Measurements from ENCODE around the gene BICD1. TPM values are rescaled to one million over a fixed set of nuclear protein-coding genes. Genes with fewer than 3 reads are reported as not detected.

Gene BICD1
- total and polyA plus RNA-seq, 2 experiments from 2014 or later = 59.3 to 83.6 TPM

GRCh38 chr12:32257695-32258496 is 151.2 kb downstream of the BICD1 start:
- Histone ChIP-seq H3K4me1 (ENCODE audit: insufficient read depth) (peaks cover 10% of the 10 kb centered on the region), H3K9me2 (ENCODE audit: insufficient read depth) (no peaks in the 10 kb centered on the region), H3K27me3 (ENCODE audit: insufficient read depth) (no peaks in the 10 kb centered on the region), H2AFZ (no peak overlapping the region), H3K4me2 (no peak overlapping the region), H3K27ac (ENCODE audit: low read depth) (no peak overlapping the region), H3F3A (replicated peaks; ENCODE audit: low read depth) (peaks cover 3% of the 10 kb centered on the region; the same call in 1 of the 2 replicates), H3K36me3 (ENCODE audit: insufficient read depth) (no peaks in the 10 kb centered on the region), H4K20me1 (replicated peaks; ENCODE audit: insufficient read depth) (no peaks in the 10 kb centered on the region; the same call in 1 of the 2 replicates), H3K79me2 (replicated peaks; ENCODE audit: insufficient read depth) (peaks cover 43% of the 10 kb centered on the region), H3K4me3 (no peak overlapping the region)
- peaks cover 10% of the 10 kb centered on the region for H3K4me1 Mint-ChIP-seq
- no peaks in the 10 kb centered on the region for H3K9me3 Mint-ChIP-seq
- DNase-seq (ENCODE audit: low spot score) (no peak), ATAC-seq (no peak)
- H3K4me3 Mint-ChIP-seq = no peak overlapping the region
- H3K27me3 Mint-ChIP-seq (ENCODE audit: insufficient read depth, low read depth, poor library complexity) = no peaks in the 10 kb centered on the region
- TF ChIP-seq ZNF114 (CRISPR knock-in tag; IDR thresholded peaks at IDR 0.05) (no peak), ZNF462 (CRISPR knock-in tag; IDR thresholded peaks at IDR 0.05) (no peak), JUNB (IDR thresholded peaks at IDR 0.05; ENCODE audit: unreplicated experiment) (no peak), CREB1 (CRISPR knock-in tag; IDR thresholded peaks at IDR 0.05; ENCODE audit: low read depth) (no peak), POLR2AphosphoS5 (IDR thresholded peaks at IDR 0.05; ENCODE audit: low read depth) (no peak), EZH2phosphoT487 (IDR thresholded peaks at IDR 0.05; ENCODE audit: unreplicated experiment) (no peak), CTCF (conservative IDR thresholded peaks at IDR 0.05; ENCODE audit: low read depth in 2 of 2) (no peak), REST (IDR thresholded peaks at IDR 0.05; ENCODE audit: unreplicated experiment) (no peak), STAT1 (IDR thresholded peaks at IDR 0.05; ENCODE audit: unreplicated experiment) (no peak), EZH2 (IDR thresholded peaks at IDR 0.05; ENCODE audit: low read depth, unreplicated experiment) (no peak)
- no peak overlapping the region for H3K27ac Mint-ChIP-seq
- peaks cover 12% of the 10 kb centered on the region for H3K36me3 Mint-ChIP-seq (ENCODE audit: low read depth)
